ENCODE results near the gene PRXL2A. TPM values are rescaled to one million over a fixed set of nuclear protein-coding genes. Genes with fewer than 3 reads are reported as not detected.
A peak's percentile ranks its signal among the peaks of the same experiment; 100 is the strongest.

PRXL2A gene
- polyA plus RNA-seq, 3 donors = 0.61 to 4.1 (median 3.4) TPM

DNA sequence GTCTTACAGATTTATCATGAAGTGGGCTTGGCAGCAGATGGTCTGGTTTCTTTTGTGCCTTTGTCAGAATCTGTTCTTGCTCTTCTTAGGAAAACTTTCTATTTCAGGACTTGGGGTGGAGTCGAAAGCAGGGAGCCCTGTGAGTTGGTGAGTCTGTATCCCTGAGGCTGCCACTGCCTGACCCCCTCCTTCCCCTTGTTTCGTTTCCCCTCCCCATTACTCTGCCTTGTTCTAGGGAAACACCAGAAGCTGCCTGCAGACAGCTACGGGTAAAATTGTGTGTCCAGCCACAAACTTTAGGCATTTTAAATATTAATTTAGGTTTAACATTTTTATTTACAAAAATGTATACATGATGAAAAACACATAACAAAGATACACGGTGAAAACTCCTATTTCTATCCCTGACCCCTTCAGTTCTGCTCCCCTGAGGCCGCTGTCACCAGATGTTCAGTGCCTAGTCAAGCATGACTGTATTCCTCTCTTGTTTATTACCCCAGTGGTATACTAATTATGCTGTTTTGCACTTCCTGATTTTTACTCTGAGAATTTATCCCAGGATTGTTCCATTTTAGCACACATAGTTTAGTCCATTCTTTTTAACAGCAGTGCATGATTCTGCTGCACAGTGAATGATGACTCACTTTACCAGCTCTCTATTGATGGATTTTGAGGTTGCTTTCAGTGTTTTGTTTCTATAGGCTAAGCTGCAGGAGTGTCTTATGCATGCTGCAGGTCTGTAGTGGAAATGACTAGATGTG, 54.8 kb downstream of the PRXL2A start:
- intact Hi-C loops (cut with micrococcal nuclease) = loop anchor here in 1 of 2 donors (1.0 kb wide), 1 partner anchor 8 kb away; no protein-coding TSS in a partner anchor
- TF ChIP-seq, protein P1, sequence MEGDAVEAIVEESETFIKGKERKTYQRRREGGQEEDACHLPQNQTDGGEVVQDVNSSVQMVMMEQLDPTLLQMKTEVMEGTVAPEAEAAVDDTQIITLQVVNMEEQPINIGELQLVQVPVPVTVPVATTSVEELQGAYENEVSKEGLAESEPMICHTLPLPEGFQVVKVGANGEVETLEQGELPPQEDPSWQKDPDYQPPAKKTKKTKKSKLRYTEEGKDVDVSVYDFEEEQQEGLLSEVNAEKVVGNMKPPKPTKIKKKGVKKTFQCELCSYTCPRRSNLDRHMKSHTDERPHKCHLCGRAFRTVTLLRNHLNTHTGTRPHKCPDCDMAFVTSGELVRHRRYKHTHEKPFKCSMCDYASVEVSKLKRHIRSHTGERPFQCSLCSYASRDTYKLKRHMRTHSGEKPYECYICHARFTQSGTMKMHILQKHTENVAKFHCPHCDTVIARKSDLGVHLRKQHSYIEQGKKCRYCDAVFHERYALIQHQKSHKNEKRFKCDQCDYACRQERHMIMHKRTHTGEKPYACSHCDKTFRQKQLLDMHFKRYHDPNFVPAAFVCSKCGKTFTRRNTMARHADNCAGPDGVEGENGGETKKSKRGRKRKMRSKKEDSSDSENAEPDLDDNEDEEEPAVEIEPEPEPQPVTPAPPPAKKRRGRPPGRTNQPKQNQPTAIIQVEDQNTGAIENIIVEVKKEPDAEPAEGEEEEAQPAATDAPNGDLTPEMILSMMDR (IDR thresholded peaks at IDR 0.05) = no peak
- no peaks in the 10 kb centered on the region for H3K9me3 ChIP-seq (replicated peaks in 1 of 2; ENCODE audit: control insufficient read depth in 1 of 2, insufficient read depth in 1 of 2, low read length in 2 of 2)
- H3K4me3 Mint-ChIP-seq = peak overlapping the region; percentile 24 to 56
- H3K27ac ChIP-seq (ENCODE audit: low read depth in 1 of 2, low read length in 2 of 2) = peak overlapping the region; percentile 65 to 92
- peak overlapping the region in 1 of 3 experiments; percentile 37 for H3K4me3 ChIP-seq (replicated peaks in 1 of 3; ENCODE audit: low read depth in 2 of 3, low read length in 3 of 3)
- H3K27ac Mint-ChIP-seq = peak overlapping the region; percentile 79 to 94 (median 87)
- DNase-seq = peak in 1 of 3 donors; percentile 58
- peaks cover 100% of the 10 kb centered on the region for H3K79me2 ChIP-seq (ENCODE audit: insufficient read depth, low read length)
- H3K36me3 Mint-ChIP-seq = peaks cover 18 to 41% of the 10 kb centered on the region in 2 donors
- peaks cover 100% of the 10 kb centered on the region for H4K20me1 ChIP-seq (ENCODE audit: insufficient read depth, low read length)
- H3K4me2 ChIP-seq (replicated peaks; ENCODE audit: extremely low read depth, low read length, poor library complexity, severe bottlenecking) = peak overlapping the region; percentile 49
- H3K36me3 ChIP-seq (replicated peaks in 1 of 2; ENCODE audit: control insufficient read depth in 1 of 2, insufficient read depth in 2 of 2, low read length in 2 of 2) = peaks cover 0 to 10% of the 10 kb centered on the region in 2 donors
- no peaks in the 10 kb centered on the region for H3K27me3 ChIP-seq (ENCODE audit: control insufficient read depth in 2 of 2, insufficient read depth in 2 of 2, low read length in 2 of 2)
- H2AFZ ChIP-seq (ENCODE audit: insufficient read depth, low read depth, low read length, poor library complexity, severe bottlenecking) = no peak overlapping the region
- peaks cover 99% of the 10 kb centered on the region for H3K4me1 Mint-ChIP-seq
- peaks cover 0 to 2% (median 0%) of the 10 kb centered on the region in 3 donors for H3K27me3 Mint-ChIP-seq (ENCODE audit: low read depth in 3 of 3)
- H3K4me1 ChIP-seq (ENCODE audit: control insufficient read depth in 1 of 2, insufficient read depth in 2 of 2, low read length in 2 of 2) = peaks cover 100% of the 10 kb centered on the region in 2 donors
- H3K9me3 Mint-ChIP-seq = peaks cover 0 to 3% (median 0%) of the 10 kb centered on the region in 7 donors
- WGBS (ENCODE audit: insufficient coverage) = 40% methylated on average over 2 of the region's 5 CpGs
- H3K9ac ChIP-seq (ENCODE audit: insufficient read depth, low read length, poor library complexity, severe bottlenecking) = no peak overlapping the region

- H3K4me1 ChIP-seq (ENCODE audit: control insufficient read depth in 1 of 2, insufficient read depth in 2 of 2, low read length in 2 of 2) = peaks cover 99 to 100% of the 10 kb centered on the region in 2 donors
Observed at GRCh38 chr10:80463868-80464267, 55.5 kb downstream of the PRXL2A start.

More at GRCh38 chr10:80463868-80464267, 55.5 kb downstream of the PRXL2A start:
- Histone ChIP-seq H3K9ac (ENCODE audit: insufficient read depth, low read length, poor library complexity, severe bottlenecking) (no peak overlapping the region), H4K20me1 (ENCODE audit: insufficient read depth, low read length) (peaks cover 100% of the 10 kb centered on the region), H2AFZ (ENCODE audit: insufficient read depth, low read depth, low read length, poor library complexity, severe bottlenecking) (no peak overlapping the region), H3K9me3 (replicated peaks in 1 of 2; ENCODE audit: control insufficient read depth in 1 of 2, insufficient read depth in 1 of 2, low read length in 2 of 2) (no peaks in the 10 kb centered on the region), H3K36me3 (replicated peaks in 1 of 2; ENCODE audit: control insufficient read depth in 1 of 2, insufficient read depth in 2 of 2, low read length in 2 of 2) (peaks cover 5 to 17% of the 10 kb centered on the region in 2 donors), H3K4me2 (replicated peaks; ENCODE audit: extremely low read depth, low read length, poor library complexity, severe bottlenecking) (peak overlapping the region; percentile 49), H3K27me3 (ENCODE audit: control insufficient read depth in 2 of 2, insufficient read depth in 2 of 2, low read length in 2 of 2) (no peaks in the 10 kb centered on the region), H3K27ac (ENCODE audit: low read depth in 1 of 2, low read length in 2 of 2) (peak overlapping the region in 1 of 2 donors; percentile 92), H3K79me2 (ENCODE audit: insufficient read depth, low read length) (peaks cover 100% of the 10 kb centered on the region), H3K4me3 (replicated peaks in 1 of 3; ENCODE audit: low read depth in 2 of 3, low read length in 3 of 3) (peak overlapping the region in 1 of 3 experiments; percentile 37)
- peak overlapping the region in 6 of 7 donors; percentile 75 to 94 (median 86) for H3K27ac Mint-ChIP-seq
- H3K4me3 Mint-ChIP-seq = no peak overlapping the region
- DNase-seq = no peak
- intact Hi-C loops (cut with micrococcal nuclease) = loop anchor here in 1 of 2 donors (1.0 kb wide), 1 partner anchor 9 kb away; no protein-coding TSS in a partner anchor
- TF ChIP-seq, protein P1 (IDR thresholded peaks at IDR 0.05) = no peak
- H3K4me1 Mint-ChIP-seq = peaks cover 99% of the 10 kb centered on the region
- 97% methylated on average over 8 of the region's 10 CpGs for WGBS (ENCODE audit: insufficient coverage)
- H3K27me3 Mint-ChIP-seq (ENCODE audit: low read depth in 3 of 3) = peaks cover 0 to 2% (median 0%) of the 10 kb centered on the region in 3 donors
- H3K9me3 Mint-ChIP-seq = peaks cover 0 to 3% (median 0%) of the 10 kb centered on the region in 7 donors
- H3K36me3 Mint-ChIP-seq = peaks cover 22 to 43% of the 10 kb centered on the region in 2 donors
